ENCODE data around the gene NF1. TPM values are rescaled to one million over a fixed set of nuclear protein-coding genes. Genes with fewer than 3 reads are reported as not detected.
A peak's percentile ranks its signal among the peaks of the same experiment; 100 is the strongest.

The NF1 gene
- total and polyA plus RNA-seq, 2 of the 13 experiments (the other 11 are each of a cell fraction or from before 2014, with no cell fraction given) = 21.5 to 26.5 TPM

- Histone ChIP-seq H3K27ac (ENCODE audit: extremely low read length, insufficient read depth, low read length) (no peak overlapping the region), H3K36me3 (replicated peaks in 1 of 2; ENCODE audit: control insufficient read depth in 1 of 2, insufficient read depth in 2 of 2, low read length in 2 of 2) (no peaks in the 10 kb centered on the region), H4K20me1 (ENCODE audit: insufficient read depth, low read length) (no peaks in the 10 kb centered on the region), H3K4me3 (replicated peaks in 1 of 3; ENCODE audit: insufficient read depth in 1 of 3, low read depth in 2 of 3, low read length in 3 of 3) (peak overlapping the region in 1 of 3 experiments; percentile 36; a peak in 2 of 6 replicates), H3K27me3 (ENCODE audit: control insufficient read depth in 1 of 2, insufficient read depth in 2 of 2, low read length in 2 of 2) (peaks cover 1 to 25% of the 10 kb centered on the region in 2 experiments; a peak in 3 of 5 replicates), H3K9me3 (ENCODE audit: low read length) (no peaks in the 10 kb centered on the region), H2AFZ (ENCODE audit: low read length) (no peak overlapping the region), H3K4me1 (ENCODE audit: insufficient read depth, low read length) (peaks cover 35% of the 10 kb centered on the region), H3K4me2 (ENCODE audit: low read depth, low read length) (peak overlapping the region; percentile 78), H3K79me2 (ENCODE audit: insufficient read depth, low read length) (no peaks in the 10 kb centered on the region), H3K9ac (ENCODE audit: insufficient read depth, low read depth, low read length) (0 out of 2 replicates have a peak overlapping the region, but pooled peaks have one; percentile 2)
- BruUV-seq (replicated peaks) = no TSS peak
- FAIRE-seq (peak; percentile 62), ATAC-seq (peak; percentile 56), DNase-seq (ENCODE audit: low spot score) (no peak)
- TF ChIP-seq ZNF280B (CRISPR knock-in tag; IDR thresholded peaks at IDR 0.05; ENCODE audit: borderline replicate concordance) (0 out of 2 replicates have a peak, but pooled peaks have one; percentile 16), FOXO4 (CRISPR knock-in tag; conservative IDR thresholded peaks at IDR 0.05) (0 out of 2 replicates have a peak, but pooled peaks have one; percentile 65), ZNF512B (CRISPR knock-in tag; IDR thresholded peaks at IDR 0.05; ENCODE audit: borderline replicate concordance) (no peak)
- WGBS (ENCODE audit: low lambda C conversion rate) = 49% methylated on average over 18 of the region's 22 CpGs
- CTCF ChIA-PET (ENCODE audit: low intra/inter-chr PET ratio, low total read pairs) = no interaction called here
- POLR2A ChIA-PET = interaction anchor here (1.2 kb wide), 1 partner anchor 9 kb away, joined by 6 read pairs; no protein-coding TSS in a partner anchor
- in situ Hi-C loops (cut with HindIII; ENCODE audit: extremely low pct_ligation_motif_present, low pct_unique_long_range_greater_than_20kb) (no loop called here), intact Hi-C loops (cut with micrococcal nuclease; ENCODE audit: unreplicated experiment) (no loop called here)
Observed at GRCh38 chr17:31415640-31416502, 321.1 kb downstream of the NF1 start.
